GM18870 (cell line): Measurements from ENCODE around the gene WASF1.
"Not testable (repeated sequence)": the region's sequence is repeated elsewhere in the genome, so short reads cannot be mapped to it uniquely, and the experiment has no call there.

Experiments
- ATAC-seq: cut with Tn5 transposase; IDR thresholded peaks from one replicate; pipeline ENCODE4 v1.9.1; 2021; ENCODE audit warnings: moderate library complexity; ENCODE audit not compliant: unreplicated experiment

The WASF1 gene

DNA sequence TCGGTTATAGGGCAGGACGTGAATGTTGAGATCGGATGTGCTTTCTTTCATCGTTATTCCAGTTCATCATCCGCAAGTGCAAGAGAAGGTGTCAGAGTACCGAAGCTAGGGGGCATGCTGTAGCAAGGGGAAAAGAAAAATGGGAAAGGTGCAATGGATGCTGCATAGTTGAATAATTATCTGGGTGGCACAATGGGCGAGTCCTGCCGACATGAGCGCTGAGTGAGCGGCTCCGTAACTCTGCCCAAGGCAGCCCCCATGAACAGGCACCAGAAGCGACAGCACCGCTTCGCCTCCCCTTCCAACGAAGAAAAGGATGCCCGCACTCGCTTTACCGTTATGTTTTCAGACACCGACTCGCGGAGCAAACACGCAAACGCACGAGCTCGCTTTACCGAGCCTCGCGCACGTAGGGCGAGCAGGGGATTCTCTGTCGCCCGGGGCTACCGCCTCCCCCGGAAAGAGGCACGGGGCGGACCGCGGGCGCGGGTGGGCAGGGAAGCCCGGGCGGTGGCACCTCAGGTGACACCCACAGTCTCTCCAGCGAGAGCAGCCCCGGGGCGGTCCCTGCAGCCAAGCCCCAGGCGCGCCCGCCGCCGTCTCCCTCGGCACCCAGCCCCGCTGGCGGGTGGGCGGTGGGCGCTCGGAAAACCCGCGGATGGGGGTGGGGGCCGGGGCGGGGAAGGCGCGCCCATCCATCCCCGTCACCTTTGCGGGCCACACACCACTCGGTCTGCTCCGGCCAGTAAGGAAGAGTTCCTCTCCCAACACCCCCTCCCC lies 654 bp downstream of the WASF1 start:
- ATAC-seq, result no peak

DNA sequence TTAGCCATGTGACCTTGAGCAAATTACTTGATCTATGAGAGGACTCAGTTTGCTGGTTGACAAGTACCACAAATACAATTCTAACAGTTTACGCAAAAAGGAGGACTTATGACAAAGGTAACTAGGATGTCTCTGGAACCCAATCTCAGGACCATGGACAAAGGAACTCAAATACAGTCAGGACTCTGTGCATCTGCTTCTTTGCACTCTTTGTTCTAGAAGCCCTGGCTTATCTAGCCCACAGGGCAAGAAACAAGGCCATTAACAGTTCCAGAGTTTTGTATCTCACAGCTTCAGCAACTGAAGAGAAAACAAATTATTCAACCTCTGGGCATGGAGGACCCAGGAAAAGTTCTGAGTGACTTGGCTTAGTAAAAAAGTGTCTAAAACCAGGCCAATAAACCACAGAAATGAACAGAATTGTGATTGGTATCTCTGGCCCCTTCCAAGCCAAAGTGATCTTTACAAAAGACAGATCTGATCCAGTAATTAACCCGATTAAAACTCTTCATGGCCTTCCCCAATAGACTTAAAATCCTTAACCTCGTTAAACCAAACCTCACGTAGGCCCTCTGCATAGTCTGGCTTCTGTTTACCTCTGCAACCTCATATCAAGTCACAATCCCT lies 5.9 kb downstream of the WASF1 start:
- no peak for ATAC-seq

DNA sequence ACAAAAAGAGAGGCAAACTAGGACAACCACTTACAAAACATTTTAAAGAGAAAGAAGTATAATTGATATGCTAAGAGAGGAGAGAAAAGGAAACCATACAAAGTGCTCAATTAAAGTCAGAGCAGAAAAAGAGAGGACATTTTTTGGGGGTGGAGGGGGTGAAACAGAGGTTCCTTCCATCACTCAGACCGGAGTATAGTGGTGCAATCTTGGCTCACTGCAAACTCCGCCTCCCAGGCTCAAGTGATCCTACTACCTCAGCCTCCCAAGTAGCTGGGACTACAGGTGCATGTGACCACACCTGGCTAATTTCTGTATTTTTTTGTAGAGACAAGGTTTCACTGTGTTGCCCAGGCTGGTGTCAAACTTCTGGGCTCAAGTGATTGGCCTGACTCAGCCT lies 9.4 kb downstream of the WASF1 start:
- no peak for ATAC-seq

DNA sequence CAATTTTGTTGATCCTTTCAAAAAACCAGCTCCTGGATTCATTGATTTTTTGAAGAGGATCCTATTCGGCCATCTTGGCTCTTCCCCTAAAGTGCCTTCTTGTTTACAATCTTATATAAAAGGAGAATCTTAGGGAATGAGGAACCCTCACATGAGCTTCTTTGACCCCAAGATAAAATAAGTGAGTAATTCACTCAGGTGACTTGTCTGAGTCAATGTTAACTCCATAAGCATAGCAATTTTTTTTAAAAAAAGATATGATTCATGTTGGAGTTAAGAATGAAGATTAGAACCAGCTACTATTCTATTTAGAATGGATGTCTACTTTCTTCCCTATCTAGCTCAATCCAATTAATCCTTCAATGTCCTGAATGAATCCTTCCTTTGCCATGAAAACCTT lies 21.0 kb downstream of the WASF1 start:
- no peak for ATAC-seq

DNA sequence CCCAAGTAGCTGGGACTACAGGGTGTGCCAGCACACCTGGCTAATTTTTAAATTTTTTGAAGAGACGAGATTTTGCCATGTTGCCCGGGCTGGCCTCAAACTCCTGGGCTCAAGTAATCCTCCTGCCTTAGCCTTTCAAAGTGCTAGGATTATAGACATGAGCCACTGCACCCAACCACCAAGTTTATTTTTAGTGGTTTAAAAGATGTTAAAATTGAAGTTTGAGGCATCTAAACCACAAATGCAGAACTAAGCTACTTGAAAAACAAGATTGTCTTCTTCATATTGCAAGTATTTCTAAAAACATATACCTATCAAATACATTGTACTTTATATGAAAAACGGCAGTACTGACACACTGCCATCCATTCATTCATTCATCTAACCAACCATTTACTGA lies 31.6 kb downstream of the WASF1 start:
- no peak for ATAC-seq

DNA sequence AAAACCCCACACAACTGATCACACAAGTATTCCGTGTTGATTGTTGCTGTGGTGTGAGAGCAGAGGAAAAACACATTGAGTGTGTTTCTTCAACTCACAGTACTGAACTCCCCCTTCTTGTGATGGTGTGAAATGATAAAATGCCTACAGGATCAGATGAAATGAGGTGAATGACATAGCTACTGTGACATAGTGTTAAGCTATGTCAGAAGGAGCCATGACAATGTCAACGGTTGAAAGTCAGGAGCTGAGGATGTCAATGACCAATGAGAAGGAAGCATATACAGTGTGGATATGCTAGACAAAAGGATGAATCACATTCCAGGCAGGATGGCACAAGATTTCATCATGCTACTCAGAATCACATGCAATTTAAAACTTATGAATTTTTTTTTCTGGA lies 38.8 kb downstream of the WASF1 start:
- ATAC-seq, result no peak

DNA sequence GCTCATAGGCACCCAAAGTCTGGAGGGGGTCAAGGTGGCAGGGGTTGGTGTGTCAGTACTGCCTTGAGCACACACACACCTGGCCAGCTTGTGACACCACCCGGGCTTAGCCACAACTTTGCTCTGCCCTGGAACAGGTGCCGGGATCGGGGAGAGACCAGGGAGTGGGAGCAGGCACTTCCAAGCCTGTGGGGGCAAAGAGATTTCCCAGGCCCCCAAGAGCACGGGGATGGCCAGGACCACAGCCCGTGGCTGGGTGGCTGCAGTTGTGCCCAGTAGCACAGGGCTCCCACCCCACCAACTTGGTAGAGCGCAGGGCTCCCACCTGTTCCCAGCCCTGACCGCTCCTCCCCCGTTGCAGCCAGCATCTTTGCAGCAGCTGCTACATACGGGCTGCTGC lies 40.4 kb downstream of the WASF1 start:
- ATAC-seq, result no peak

DNA sequence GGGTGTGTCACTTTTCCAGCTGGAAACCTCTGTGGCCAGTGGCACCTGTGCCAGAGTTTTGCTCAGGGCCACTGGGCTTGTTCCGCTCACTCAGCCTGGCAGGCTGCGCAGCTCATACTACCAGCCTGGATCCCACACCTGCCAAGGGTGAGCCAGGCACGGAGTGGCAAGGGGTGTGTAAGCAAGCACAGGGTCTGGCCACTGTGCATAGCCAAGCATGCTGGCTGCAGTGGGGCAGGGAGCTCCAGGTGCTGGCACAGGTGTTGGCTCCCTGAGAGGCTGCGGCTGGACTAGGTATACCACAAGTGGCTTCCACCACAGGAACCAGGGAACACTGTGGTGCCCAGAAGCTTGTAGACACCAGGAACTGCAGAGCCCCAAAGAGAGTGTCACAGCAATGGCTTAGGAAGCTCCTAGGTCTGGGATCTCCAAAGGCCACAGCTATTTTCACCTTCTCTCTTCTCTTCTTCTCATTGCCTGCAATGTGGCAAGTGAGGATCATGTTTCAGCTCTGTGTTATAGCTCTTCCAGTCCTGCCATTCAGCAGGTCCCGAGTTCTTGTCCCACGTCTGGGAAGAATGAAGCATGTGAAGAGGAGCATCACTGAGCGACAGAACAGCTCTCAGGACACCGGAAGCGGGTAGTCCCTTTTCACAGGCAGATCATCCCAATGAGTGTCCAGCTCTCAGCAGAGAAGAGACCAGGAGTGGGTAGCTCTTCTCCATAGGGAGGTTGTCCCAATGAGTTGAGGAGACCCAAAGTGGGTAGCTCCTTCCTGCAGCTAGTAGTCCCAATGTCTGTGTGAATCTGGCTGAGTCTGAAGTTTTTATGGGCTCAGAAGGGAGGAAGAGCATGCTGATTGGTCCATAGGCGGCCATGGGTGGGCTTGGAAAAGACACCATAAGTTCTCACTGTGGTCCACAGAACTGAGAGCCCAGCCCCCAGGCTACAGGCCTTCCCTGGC lies 41.3 kb downstream of the WASF1 start:
- ATAC-seq, result no peak

DNA sequence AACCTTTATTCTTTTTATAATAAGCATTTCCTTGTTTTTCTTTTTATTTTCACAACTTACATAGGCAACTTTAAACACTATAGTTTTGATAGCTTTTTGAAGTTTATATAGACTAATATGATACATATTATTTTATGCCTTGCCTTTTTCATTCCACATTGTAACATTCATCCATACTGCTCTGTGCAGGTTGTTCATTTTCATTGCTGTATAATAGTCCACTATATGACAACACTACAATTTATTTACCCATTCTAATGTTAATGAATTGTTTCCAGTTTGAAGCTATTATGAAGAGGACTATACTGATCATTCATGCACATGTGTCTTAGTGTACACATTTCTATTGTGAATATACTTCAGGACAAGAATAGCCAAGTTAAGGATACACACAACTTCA lies 49.1 kb downstream of the WASF1 start:
- ATAC-seq, result no peak

DNA sequence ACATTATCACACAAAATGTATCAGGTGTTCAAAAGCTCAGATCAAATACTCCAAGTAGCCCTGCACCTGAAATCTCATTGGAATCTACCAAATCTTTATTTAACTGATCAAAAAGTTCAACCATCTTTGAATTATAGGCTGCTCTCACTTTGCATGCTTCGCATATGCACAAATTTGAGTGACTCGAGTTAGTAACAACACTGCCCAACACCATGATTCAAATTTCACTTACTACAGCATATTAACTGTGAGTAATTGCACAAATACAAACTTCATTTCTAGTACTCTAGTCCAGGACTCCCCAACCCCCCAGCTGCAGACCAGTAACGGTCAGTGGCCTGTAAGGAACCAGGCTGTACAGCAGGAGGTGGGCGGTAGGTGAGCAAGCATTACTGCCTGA lies 51.1 kb downstream of the WASF1 start:
- ATAC-seq, result no peak

DNA sequence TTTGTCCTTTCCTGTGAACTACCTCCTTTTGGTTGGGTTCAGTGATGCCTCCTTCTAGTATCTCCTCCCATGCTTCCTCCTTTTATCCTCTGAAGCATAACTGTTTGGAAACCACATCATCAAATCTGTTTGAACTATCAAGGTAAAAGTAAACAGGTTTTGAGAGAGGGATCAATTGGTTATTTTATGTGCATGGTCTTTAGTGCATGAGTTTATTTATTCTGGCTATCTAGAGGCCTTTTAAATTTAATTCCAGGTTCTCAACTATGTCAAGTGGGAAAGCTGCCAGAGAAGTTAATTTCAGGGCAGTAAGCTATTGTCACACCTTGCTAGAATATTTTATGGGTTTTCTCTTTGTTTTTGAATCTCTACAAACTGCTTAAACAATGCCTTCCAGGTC lies 54.1 kb downstream of the WASF1 start:
- ATAC-seq, result no peak

DNA sequence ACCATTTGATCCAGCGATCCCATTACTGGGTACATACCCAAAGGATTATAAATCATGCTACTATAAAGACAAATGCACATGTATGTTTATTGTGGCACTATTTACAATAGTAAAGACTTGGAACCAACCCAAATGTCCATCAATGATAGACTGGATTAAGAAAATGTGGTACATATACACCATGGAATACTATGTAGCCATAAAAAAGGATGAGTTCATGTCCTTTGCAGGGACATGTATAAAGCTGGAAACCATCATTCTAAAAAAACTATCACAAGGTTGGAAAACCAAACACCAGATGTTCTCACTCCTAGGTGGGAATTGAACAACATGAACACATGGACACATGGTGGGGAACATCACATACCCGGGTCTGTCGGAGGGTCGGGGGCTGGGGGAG lies 57.8 kb downstream of the WASF1 start:
- ATAC-seq, result not testable (repeated sequence)

DNA sequence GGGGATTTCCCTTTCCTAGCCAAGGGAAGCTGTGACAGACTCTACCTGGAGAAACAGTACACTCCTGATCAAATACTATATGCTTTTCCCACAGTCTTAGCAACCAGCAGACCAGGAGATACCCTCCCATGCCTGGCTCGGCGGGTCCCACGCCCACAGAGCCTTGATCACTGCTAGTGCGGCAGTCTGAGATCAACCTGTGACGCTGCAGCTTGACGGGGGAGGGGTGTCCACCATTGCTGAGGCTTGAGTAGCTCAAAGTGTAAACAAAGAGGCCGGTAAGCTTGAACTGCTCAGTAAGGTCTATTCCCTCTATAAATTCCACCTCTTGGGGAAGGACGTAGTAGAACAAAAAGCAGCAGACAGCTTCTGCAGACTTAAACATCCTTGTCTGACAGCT lies 63.2 kb downstream of the WASF1 start:
- no peak for ATAC-seq

DNA sequence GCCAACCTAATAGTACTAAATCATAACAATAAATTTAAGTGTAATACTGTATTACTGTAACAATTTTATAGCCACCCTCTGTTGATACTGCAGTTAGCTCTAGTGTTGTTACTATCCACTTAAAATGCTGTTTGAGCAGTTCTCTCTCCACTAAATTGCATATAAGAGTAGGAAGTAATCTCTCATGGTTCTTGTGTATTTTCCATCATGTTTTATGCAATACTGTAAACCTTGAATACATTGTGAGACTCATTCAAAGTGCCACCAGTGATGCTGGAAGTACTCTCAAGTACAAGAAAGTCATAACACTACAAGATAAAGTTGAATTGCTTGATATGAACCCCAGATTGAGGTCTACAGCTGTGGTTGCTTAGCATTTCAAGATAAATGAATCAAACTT lies 65.5 kb downstream of the WASF1 start:
- no peak for ATAC-seq

DNA sequence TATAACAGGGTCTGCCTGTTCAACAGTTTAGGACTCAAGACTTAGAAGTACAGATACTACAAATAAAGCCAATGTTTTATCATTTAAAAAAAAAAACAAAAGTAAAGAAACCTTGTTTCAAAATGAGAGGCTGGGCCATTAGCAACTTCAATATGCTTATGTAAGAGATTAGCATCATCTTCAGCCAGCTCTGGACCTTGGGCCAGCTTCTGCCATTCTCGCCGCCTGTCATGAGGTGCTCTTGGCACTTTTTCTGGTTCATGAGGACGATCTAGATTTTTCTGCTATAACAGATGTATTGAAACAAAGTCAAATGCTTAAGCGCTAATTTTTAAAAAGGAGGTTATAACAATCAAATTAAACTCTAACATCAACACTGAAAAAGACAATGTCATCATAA lies 74.2 kb downstream of the WASF1 start:
- no peak for ATAC-seq

DNA sequence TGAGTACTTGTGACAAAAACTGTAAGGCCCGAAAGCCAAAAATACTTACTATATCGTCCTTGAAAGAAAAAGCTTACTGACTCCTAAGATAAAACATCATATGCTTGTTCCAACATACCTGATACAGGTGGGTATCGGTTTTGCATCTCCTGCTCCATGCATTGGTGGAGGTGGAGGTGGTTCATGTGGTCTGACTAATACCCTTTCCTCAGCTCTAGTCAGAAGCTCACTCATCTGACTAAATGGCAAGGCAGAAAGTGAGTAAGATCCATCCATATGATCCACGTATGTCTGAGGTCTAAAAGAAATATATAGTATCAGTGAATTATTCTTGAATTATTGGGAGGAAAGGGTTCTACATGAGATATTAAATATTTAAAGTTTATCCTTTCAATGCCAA lies 76.2 kb downstream of the WASF1 start:
- ATAC-seq, result no peak

DNA sequence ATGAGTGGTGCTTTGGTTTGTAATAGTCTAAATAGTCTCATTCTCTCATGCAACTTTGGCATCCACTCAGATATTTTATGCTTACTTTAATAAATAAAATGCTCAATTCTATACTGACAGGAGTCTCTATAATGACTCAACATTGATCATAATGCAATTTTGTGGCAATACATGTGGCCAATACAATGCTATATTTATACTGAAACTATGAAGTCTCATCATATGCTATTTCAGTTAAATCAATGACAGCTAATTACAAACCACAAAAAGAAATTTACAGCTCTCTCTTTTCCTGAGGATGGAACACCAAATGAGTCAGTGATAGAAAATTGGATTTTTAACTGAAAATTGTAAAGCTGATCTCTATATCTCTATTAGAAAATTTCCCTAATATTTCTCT lies 77.1 kb downstream of the WASF1 start:
- ATAC-seq, result no peak

DNA sequence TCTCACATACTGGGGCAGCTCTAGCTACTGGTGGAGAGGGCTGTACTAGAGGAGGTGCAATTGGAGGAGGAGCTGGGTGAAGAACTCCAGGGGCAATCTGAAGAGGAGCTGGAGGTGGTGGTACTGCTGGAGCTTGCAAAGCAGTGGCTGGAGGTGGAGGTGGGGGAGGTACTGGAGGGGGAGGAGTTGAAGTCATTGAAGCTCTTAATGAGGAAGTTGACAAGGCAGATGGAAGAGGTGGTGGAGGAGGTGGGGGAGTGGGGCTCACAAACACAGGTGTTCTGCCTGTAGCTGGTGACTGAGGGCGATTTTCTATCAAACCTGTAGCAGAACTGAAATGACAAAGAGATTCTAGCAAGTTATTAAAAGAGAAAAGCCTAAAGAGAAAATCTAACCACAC lies 77.6 kb downstream of the WASF1 start:
- no peak for ATAC-seq

DNA sequence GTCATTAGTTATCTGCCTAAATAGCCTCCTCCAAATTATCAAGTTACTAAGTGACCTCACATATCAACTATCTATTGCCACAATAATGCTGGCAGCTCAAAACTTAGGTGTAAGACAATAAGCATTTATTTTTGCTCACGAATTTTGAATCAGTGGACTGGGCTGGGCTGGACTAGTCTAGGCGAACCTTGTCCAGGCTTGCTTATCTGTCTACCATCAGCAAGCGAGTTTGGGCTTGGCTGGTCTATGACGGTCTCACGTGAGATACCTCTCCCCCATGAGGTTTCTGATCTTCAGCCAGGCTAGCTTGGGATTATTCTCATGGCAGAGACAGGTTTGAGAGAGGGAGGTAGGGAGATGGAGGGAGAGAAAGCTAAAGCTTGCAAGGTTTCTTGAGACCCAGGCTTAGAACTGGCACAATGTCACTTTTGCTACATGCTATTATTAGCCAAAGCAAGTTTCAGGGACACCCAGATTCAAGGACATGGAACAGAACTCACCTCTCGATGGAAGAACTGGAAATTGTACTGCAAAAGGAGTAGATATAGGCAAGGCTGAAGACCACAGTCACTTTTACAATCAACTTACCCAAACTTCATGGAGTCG lies 80.9 kb downstream of the WASF1 start:
- ATAC-seq, result no peak

DNA sequence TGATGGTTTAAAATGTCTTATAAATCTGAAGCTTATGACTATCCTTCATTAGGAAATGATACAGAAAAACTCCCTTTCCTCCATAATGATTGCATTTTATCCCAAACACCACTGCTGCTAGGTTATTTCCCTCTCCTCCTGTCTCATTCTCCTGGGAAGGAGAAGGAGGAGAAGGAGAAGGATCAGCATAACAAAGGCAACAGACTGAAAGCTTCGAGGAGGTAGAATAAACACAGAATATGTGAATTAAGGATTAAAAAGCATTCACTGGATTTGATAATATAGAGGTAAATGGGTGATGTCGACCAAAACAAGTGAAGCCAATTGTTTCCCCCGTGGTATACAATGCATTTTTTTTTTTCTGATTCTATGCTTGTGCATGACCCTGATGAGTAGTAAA lies 82.0 kb downstream of the WASF1 start:
- no peak for ATAC-seq

DNA sequence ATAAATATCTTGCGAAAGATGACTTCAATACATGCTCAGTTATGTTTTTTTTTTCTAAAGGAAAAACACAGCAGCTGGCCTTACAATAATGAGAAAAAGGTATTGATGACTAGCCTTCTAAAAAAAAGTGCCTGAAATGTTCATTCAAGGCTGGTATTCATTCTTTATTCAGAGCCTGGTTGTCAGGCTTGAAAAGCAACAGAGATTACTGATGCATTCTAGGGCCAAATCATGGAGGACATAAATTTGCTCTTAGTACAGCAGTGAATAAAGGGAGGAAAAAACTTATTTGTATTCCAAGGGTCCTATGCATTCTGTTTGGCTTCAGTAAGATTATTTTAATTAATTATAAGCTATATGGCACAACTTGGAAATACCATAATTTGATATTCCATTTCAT lies 83.5 kb downstream of the WASF1 start:
- ATAC-seq, result no peak
